ENCODE measurements around the gene PHIP. TPM values are rescaled to one million over a fixed set of nuclear protein-coding genes. Genes with fewer than 3 reads are reported as not detected.

PHIP gene
- total RNA-seq, 1 experiment from 2014 or later: 26.5 TPM

DNA sequence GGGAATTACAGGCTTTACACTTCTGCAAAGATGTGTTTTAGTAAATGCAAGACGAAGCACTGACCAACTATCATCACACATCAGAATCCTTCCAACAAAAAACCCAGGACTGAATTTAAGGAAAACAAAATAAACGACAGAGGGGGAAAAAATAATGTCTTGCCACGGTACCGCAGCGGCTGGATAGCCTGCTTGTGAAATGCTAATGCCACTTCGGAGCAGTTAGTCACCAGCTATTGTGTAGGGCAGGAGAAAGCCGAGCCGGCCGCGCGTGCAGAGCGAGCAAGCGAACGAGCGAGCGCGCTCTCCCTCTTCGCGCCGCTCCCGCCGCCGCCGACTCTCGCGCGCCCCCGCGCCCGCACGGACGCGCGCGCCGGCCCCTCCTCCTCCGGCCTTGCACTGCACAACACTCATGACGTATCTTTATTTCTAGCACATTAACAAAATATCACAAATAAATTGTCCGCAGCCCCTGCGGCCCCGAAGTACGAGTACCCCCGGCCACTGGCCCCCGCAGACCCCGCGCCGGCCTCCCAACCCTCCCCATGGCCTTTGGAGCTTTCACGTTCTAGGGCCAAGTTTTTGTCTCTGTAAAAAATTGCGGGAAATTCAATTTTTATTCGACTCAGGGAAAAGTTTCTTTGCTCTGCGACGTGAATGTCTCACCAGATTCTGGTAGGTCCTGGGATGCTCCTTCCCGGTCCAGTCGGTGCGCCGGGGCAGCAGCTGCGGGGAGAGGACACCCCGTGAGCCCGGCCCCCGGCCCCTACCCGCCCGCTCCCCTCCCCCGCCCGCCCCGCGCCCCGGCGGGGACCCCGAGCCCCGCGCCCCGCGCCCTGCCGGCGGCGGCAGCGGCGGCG, 1.0 kb downstream of the PHIP start:
- ChIA-PET POLR2A (interaction anchor here (0.5 to 7.3 kb wide), 38 partner anchors 11 to 1742 kb away, joined by 3 to 111 read pairs (median 4); partner anchors contain the start of genes HMGN3 and LCA5), CTCF (interaction anchor here (0.7 to 2.1 kb wide), 7 partner anchors 10 to 796 kb away, joined by 3 to 6 read pairs (median 4); partner anchors contain the start of gene LCA5)
- Mint-ChIP-seq H3K9me3 (ENCODE audit: unreplicated experiment) (no peaks in the 10 kb centered on the region), H3K27me3 (ENCODE audit: insufficient read depth, unreplicated experiment) (no peaks in the 10 kb centered on the region), H3K36me3 (ENCODE audit: insufficient read depth, unreplicated experiment) (peaks cover 8% of the 10 kb centered on the region), H3K4me1 (ENCODE audit: insufficient read depth, unreplicated experiment) (peaks cover 5% of the 10 kb centered on the region), H3K27ac (ENCODE audit: low read depth, unreplicated experiment) (peak overlapping the region; percentile 98), H3K4me3 (ENCODE audit: unreplicated experiment) (peak overlapping the region; percentile 79)
- intact Hi-C loops (cut with micrococcal nuclease): loop anchor here (5.0 to 10.0 kb wide), 2 partner anchors 210 to 1468 kb away; partner anchors contain the start of gene IRAK1BP1
- BruUV-seq (replicated peaks): no TSS peak
- TF ChIP-seq, protein P1, sequence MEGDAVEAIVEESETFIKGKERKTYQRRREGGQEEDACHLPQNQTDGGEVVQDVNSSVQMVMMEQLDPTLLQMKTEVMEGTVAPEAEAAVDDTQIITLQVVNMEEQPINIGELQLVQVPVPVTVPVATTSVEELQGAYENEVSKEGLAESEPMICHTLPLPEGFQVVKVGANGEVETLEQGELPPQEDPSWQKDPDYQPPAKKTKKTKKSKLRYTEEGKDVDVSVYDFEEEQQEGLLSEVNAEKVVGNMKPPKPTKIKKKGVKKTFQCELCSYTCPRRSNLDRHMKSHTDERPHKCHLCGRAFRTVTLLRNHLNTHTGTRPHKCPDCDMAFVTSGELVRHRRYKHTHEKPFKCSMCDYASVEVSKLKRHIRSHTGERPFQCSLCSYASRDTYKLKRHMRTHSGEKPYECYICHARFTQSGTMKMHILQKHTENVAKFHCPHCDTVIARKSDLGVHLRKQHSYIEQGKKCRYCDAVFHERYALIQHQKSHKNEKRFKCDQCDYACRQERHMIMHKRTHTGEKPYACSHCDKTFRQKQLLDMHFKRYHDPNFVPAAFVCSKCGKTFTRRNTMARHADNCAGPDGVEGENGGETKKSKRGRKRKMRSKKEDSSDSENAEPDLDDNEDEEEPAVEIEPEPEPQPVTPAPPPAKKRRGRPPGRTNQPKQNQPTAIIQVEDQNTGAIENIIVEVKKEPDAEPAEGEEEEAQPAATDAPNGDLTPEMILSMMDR (IDR thresholded peaks at IDR 0.05; ENCODE audit: unreplicated experiment): no peak
- peak; percentile 93 for DNase-seq (ENCODE audit: unreplicated experiment)

DNA sequence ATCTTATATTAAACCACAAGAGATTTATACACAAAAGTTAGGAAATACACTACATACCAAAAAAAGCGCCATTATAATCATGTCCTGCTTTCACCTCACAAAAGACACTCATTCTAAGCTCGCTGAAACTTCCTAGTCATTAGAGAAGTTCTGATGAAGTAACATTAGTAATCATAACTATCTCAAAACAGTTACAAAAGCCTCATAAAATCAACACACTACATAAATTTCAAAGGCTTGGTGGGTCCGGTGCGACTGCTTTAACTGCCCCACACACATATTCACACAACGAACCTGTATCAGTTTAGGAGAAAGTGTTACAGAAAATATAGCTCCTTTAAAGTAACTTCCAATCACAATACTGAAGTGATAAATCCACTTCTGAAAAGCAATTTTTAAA, 1.9 kb downstream of the PHIP start:
- POLR2A ChIA-PET: interaction anchor here (0.6 to 7.3 kb wide), 25 partner anchors 10 to 469 kb away, joined by 3 to 111 read pairs (median 4); partner anchors contain the start of genes HMGN3 and LCA5
- Mint-ChIP-seq H3K4me3 (ENCODE audit: unreplicated experiment) (peak overlapping the region; percentile 79), H3K27ac (ENCODE audit: low read depth, unreplicated experiment) (peak overlapping the region; percentile 98), H3K4me1 (ENCODE audit: insufficient read depth, unreplicated experiment) (peaks cover 8% of the 10 kb centered on the region), H3K27me3 (ENCODE audit: insufficient read depth, unreplicated experiment) (no peaks in the 10 kb centered on the region), H3K9me3 (ENCODE audit: unreplicated experiment) (no peaks in the 10 kb centered on the region), H3K36me3 (ENCODE audit: insufficient read depth, unreplicated experiment) (peaks cover 13% of the 10 kb centered on the region)
- CTCF ChIA-PET: interaction anchor here (0.6 to 2.1 kb wide), 7 partner anchors 9 to 461 kb away, joined by 3 to 6 read pairs (median 3); partner anchors contain the start of gene LCA5
- TSS peak; percentile 37 for BruUV-seq (replicated peaks)
- TF ChIP-seq, protein P1 (IDR thresholded peaks at IDR 0.05; ENCODE audit: unreplicated experiment): no peak
- intact Hi-C loops (cut with micrococcal nuclease): loop anchor here (5.0 to 10.0 kb wide), 2 partner anchors 209 to 1469 kb away; partner anchors contain the start of gene IRAK1BP1
- DNase-seq (ENCODE audit: unreplicated experiment): peak; percentile 32

DNA sequence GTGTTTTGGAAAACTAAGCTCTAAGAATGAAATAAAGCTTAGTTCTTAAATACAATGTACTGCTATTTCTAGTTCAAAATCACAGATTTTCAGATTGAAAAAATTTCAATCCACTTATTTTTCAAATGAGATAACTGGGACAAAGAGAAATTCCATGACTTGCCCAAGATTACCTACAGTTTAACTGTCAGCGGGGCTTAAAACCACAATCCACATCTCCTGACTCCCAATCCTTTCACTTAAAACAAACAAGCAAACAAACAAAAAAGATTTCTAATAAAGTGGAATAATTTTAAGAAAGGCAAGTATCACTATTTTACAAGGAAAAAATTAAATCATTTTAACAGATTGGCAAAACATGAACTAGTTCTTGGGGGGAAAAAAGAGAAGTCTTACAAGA, 4.2 kb downstream of the PHIP start:
- Mint-ChIP-seq H3K9me3 (ENCODE audit: unreplicated experiment) (no peaks in the 10 kb centered on the region), H3K27ac (ENCODE audit: low read depth, unreplicated experiment) (peak overlapping the region; percentile 98), H3K36me3 (ENCODE audit: insufficient read depth, unreplicated experiment) (peaks cover 26% of the 10 kb centered on the region), H3K4me3 (ENCODE audit: unreplicated experiment) (peak overlapping the region; percentile 79), H3K27me3 (ENCODE audit: insufficient read depth, unreplicated experiment) (no peaks in the 10 kb centered on the region), H3K4me1 (ENCODE audit: insufficient read depth, unreplicated experiment) (peaks cover 6% of the 10 kb centered on the region)
- CTCF ChIA-PET: no interaction called here
- DNase-seq (ENCODE audit: unreplicated experiment): no peak
- POLR2A ChIA-PET: interaction anchor here (0.9 to 3.6 kb wide), 6 partner anchors 8 to 470 kb away, joined by 3 to 12 read pairs (median 5); partner anchors contain the start of gene LCA5
- no TSS peak for BruUV-seq (replicated peaks)
- intact Hi-C loops (cut with micrococcal nuclease): loop anchor here (10.0 kb wide), 1 partner anchor 1471 kb away; no protein-coding TSS in a partner anchor
- TF ChIP-seq, protein P1 (IDR thresholded peaks at IDR 0.05; ENCODE audit: unreplicated experiment): no peak

Measured in MCF 10A (cell line).